Panc1 (cell line): ENCODE measurements around the gene DAB1. TPM values are rescaled to one million over a fixed set of nuclear protein-coding genes. Genes with fewer than 3 reads are reported as not detected.

Experiments
- ATAC-seq: fragments of 200-7000 bp; cut with Tn5 transposase; 2 replicates; pipeline ENCODE4 v1.9.1; 2020; ENCODE audit warnings: mild to moderate bottlenecking, moderate library complexity
- BruUV-seq: library from RNA; stranded (reverse); fragments of 400-500 nt; replicated peaks from 2 replicates; lab custom pipeline; 2021; lab: Mats Ljungman, UMichigan
- CTCF ChIA-PET: fragments of 300-600 bp; sonication (Branson Sonifier 250); formaldehyde crosslinking; loops from one replicate; lab custom pipeline; 2022; ENCODE audit warnings: antibody characterized with exemption; lab: Charles Lee
- POLR2A ChIA-PET: fragments of 300-600 bp; sonication (Branson Sonifier 250); formaldehyde crosslinking; loops from one replicate; lab custom pipeline; 2022; ENCODE audit warnings: antibody characterized with exemption; lab: Charles Lee
- DNase-seq: peaks from one replicate; pipeline ENCODE4 v3.0.0-alpha.2; 2010; ENCODE audit warnings: low read depth, low spot score
- H3K27ac ChIP-seq: 2 replicates; pipeline ENCODE4 v1.5.1; 2011; ENCODE audit warnings: mild to moderate bottlenecking, low read length, inconsistent platforms
- H3K27me3 ChIP-seq: fragments of 200-500 bp; sonication (Bioruptor generic); 2 replicates; pipeline ENCODE4 v1.6.0; 2014; ENCODE audit warnings: low read length, inconsistent platforms; ENCODE audit not compliant: control insufficient read depth, insufficient read depth
- H3K36me3 ChIP-seq: fragments of 200-500 bp; sonication (Bioruptor generic); 2 replicates; pipeline ENCODE4 v1.5.1; 2014; ENCODE audit warnings: inconsistent platforms, mild to moderate bottlenecking, low read length, moderate library complexity; ENCODE audit not compliant: control insufficient read depth, insufficient read depth
- H3K4me1 ChIP-seq: 2 replicates; pipeline ENCODE4 v1.5.1; 2011; ENCODE audit warnings: inconsistent platforms, mild to moderate bottlenecking, low read length, moderate library complexity; ENCODE audit not compliant: control insufficient read depth, insufficient read depth
- H3K4me3 ChIP-seq, 2 experiments: 2 replicates each; pipeline ENCODE4 v1.5.1; 2011 to 2012; ENCODE audit warnings: low read depth in 2 of 2, low read length in 2 of 2, mild to moderate bottlenecking in 2 of 2, inconsistent platforms in 1 of 2, moderate library complexity in 1 of 2
- H3K9me3 ChIP-seq: fragments of 200-500 bp; sonication (Bioruptor generic); 2 replicates; pipeline ENCODE4 v1.5.1; 2014; ENCODE audit warnings: low read depth, mild to moderate bottlenecking, inconsistent platforms, low read length, moderate library complexity; ENCODE audit not compliant: control insufficient read depth, insufficient read depth
- POLR2AphosphoS5 ChIP-seq: IDR thresholded peaks from 2 replicates; pipeline ENCODE4 v1.6.1; 2012; ENCODE audit warnings: mild to moderate bottlenecking, low read depth, low read length, moderate library complexity
- REST ChIP-seq, 2 experiments: IDR thresholded peaks; 2 replicates each; pipeline ENCODE4 v1.6.1; 2011 to 2012; ENCODE audit warnings: low read depth in 2 of 2, control low read depth in 1 of 2, low read length in 1 of 2, mild to moderate bottlenecking in 1 of 2, moderate library complexity in 1 of 2; ENCODE audit not compliant: insufficient read depth in 1 of 2
- SIN3A ChIP-seq: IDR thresholded peaks from 2 replicates; pipeline ENCODE4 v1.6.1; 2012; ENCODE audit warnings: low read depth, mild to moderate bottlenecking, low read length, moderate library complexity, borderline replicate concordance; ENCODE audit not compliant: insufficient read depth
- TCF7L2 ChIP-seq: IDR thresholded peaks from 2 replicates; pipeline ENCODE4 v1.6.1; 2011; ENCODE audit warnings: mild to moderate bottlenecking, low read depth, low read length, inconsistent platforms
- in situ Hi-C: cut with HindIII; loops from 2 replicates; pipeline ENCODE4 v1.10.0; 2016; ENCODE audit warnings: low sequenced_read_pairs, low pct_unique_long_range_greater_than_20kb
- intact Hi-C: fragments of 100-400 bp; cut with micrococcal nuclease; formaldehyde crosslinking; loops from one replicate; pipeline ENCODE4 v1.10.0; 2022; ENCODE audit not compliant: unreplicated experiment
- total RNA-seq: library from RNA; stranded (reverse); gene quantifications from one replicate; pipeline ENCODE4 v1.2.1, GENCODE V29; 2021; ENCODE audit not compliant: unreplicated experiment
- TF ChIP-seq, protein P1 (sequence below): fragments of 450-650 bp; IDR thresholded peaks from 2 replicates; pipeline ENCODE4 v1.5.1; 2017; ENCODE audit warnings: mild to moderate bottlenecking

Gene DAB1
- total RNA-seq, 1 experiment from 2014 or later, result 0.05 TPM

GRCh38 chr1:57461405-57461804 is 37.5 kb upstream of the DAB1 start:
- ChIA-PET POLR2A (no interaction called here), CTCF (no interaction called here)
- intact Hi-C loops, result no loop called here
- BruUV-seq, result no TSS peak
- no peak overlapping the region for H3K27ac ChIP-seq
- in situ Hi-C loops, result no loop called here
- H3K27me3 ChIP-seq, result no peaks in the 10 kb centered on the region
- H3K4me3 ChIP-seq, result no peak overlapping the region
- no peaks in the 10 kb centered on the region for H3K36me3 ChIP-seq
- no peaks in the 10 kb centered on the region for H3K9me3 ChIP-seq
- DNase-seq (no peak), ATAC-seq (no peak)
- TF ChIP-seq TCF7L2 (no peak), SIN3A (no peak), POLR2AphosphoS5 (no peak)
- TF ChIP-seq, protein P1, sequence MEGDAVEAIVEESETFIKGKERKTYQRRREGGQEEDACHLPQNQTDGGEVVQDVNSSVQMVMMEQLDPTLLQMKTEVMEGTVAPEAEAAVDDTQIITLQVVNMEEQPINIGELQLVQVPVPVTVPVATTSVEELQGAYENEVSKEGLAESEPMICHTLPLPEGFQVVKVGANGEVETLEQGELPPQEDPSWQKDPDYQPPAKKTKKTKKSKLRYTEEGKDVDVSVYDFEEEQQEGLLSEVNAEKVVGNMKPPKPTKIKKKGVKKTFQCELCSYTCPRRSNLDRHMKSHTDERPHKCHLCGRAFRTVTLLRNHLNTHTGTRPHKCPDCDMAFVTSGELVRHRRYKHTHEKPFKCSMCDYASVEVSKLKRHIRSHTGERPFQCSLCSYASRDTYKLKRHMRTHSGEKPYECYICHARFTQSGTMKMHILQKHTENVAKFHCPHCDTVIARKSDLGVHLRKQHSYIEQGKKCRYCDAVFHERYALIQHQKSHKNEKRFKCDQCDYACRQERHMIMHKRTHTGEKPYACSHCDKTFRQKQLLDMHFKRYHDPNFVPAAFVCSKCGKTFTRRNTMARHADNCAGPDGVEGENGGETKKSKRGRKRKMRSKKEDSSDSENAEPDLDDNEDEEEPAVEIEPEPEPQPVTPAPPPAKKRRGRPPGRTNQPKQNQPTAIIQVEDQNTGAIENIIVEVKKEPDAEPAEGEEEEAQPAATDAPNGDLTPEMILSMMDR, result no peak
- no peaks in the 10 kb centered on the region for H3K4me1 ChIP-seq

DNA sequence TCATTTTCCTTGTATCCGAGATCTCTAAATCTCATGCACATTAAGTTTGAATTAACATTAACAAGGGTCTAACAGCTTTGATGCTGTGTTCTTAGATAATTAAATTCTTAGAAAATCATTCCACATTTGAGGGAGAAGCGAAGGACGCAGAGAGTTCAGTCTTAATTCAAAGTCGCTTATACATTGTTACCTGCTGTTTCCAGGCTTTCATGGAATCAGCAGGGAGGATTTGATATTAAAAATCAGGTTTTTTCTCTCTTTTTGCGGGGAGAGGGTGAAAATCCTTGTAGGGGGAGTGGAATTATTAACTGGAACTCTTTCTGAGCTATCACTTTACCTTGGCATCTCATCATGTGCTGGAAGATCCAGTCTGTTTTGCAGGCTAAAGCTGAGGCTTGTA is 27.7 kb upstream of the DAB1 start:
- ChIA-PET CTCF (no interaction called here), POLR2A (interaction anchor here (0.7 kb wide), 1 partner anchor 101 kb away, joined by 14 read pairs; no protein-coding TSS in a partner anchor)
- BruUV-seq, result no TSS peak
- peaks cover 4% of the 10 kb centered on the region for H3K27me3 ChIP-seq
- TF ChIP-seq, protein P1, result no peak
- no peak for TF ChIP-seq TCF7L2
- TF ChIP-seq REST (IDR thresholded peaks at IDR 0.05; ENCODE audit: insufficient read depth in 1 of 2, low read depth in 2 of 2, low read length in 1 of 2), result no peak
- TF ChIP-seq POLR2AphosphoS5, result no peak
- DNase-seq, result no peak
- ATAC-seq, result no peak
- no peaks in the 10 kb centered on the region for H3K36me3 ChIP-seq
- no peaks in the 10 kb centered on the region for H3K9me3 ChIP-seq
- H3K4me1 ChIP-seq, result no peaks in the 10 kb centered on the region
- no peak overlapping the region for H3K4me3 ChIP-seq
- in situ Hi-C loops (no loop called here), intact Hi-C loops (no loop called here)
- H3K27ac ChIP-seq, result no peak overlapping the region
